Esophagus squamous epithelium (tissue), 4 donors: Measurements from ENCODE around the gene PRSS2.

Experiments used
- POLR2A ChIP-seq, 4 donors: fragments of 450-650 bp; IDR thresholded peaks; one replicate each; pipeline ENCODE4 v1.6.1; 2017; ENCODE audit warnings: antibody characterized with exemption in 4 of 4, mild to moderate bottlenecking in 4 of 4, moderate library complexity in 3 of 4
- TF ChIP-seq, protein P1 (sequence below), 6 experiments: fragments of 450-650 bp in 4 of 6; fragments of 200-600 bp in 2 of 6; sonication (generic) in 2 of 6; IDR thresholded peaks; one replicate each; pipeline ENCODE4 v1.5.1; 2016 to 2019; ENCODE audit warnings: antibody characterized with exemption in 6 of 6, mild to moderate bottlenecking in 4 of 6, moderate library complexity in 4 of 6

DNA sequence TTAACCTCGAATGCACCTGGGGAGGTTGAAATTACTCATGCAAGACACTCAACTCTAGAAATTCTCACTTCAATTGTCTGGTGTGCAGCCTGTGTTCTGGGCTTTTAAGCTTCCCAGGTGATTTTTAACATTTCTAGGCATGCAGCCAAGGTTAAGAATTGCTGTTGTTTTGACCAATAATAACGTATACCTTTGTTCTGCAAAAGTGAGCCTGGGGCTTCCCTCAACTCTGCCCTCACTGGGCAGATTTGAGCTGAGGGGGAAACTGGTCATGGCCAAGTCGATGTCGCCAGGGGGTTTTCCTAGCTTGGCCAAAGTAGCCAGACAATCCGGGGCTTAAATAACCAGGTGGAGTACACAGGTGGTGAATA, 568 bp downstream of the PRSS2 start:
- TF ChIP-seq, protein P1, sequence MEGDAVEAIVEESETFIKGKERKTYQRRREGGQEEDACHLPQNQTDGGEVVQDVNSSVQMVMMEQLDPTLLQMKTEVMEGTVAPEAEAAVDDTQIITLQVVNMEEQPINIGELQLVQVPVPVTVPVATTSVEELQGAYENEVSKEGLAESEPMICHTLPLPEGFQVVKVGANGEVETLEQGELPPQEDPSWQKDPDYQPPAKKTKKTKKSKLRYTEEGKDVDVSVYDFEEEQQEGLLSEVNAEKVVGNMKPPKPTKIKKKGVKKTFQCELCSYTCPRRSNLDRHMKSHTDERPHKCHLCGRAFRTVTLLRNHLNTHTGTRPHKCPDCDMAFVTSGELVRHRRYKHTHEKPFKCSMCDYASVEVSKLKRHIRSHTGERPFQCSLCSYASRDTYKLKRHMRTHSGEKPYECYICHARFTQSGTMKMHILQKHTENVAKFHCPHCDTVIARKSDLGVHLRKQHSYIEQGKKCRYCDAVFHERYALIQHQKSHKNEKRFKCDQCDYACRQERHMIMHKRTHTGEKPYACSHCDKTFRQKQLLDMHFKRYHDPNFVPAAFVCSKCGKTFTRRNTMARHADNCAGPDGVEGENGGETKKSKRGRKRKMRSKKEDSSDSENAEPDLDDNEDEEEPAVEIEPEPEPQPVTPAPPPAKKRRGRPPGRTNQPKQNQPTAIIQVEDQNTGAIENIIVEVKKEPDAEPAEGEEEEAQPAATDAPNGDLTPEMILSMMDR (IDR thresholded peaks at IDR 0.05), result no peak
- no peak for TF ChIP-seq POLR2A (IDR thresholded peaks at IDR 0.05)
